ENCODE measurements around the gene MPDU1. TPM values are rescaled to one million over a fixed set of nuclear protein-coding genes. Genes with fewer than 3 reads are reported as not detected.

Gene MPDU1
- total RNA-seq, 3 donors from 2014 or later, result 55.2 to 101 (median 94.5) TPM

DNA sequence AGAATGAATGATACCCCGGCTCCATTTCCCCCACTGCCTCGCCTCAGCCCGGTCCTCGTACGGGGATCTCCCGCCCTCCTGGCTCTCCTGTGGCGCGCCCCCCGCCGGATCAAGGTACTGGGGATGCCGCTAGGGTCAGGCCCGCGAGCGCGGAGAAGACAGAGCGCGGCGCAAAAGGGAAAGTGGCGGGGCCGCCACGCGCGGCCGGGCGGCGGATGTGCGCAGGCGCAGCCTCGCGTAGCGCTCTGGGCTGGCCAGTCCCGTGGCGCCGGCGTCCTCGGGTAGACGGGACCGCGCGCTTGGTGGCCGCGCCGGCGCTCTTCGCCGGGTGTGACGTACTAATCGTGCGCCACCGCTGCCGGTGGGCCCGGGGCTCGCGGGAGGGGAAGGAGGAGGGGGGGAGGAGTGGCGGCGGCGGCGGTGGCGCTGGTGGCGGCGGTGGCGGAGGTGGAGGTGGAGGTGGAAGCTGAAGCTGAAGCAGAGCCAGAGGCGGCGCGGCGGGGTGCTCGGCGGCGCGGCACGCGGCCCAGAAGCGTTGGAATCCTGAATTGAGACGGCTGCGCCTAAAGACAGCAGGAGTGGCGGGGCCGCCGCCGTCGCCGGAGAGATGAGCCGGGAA, 22.0 kb upstream of the MPDU1 start, which contains the start of gene SENP3:
SENP3 (plus strand) TSS at position 331 of the 619 bp plus-strand sequence. CDS start 1,158 bp downstream, outside the sequence.
- TF ChIP-seq, protein P1, sequence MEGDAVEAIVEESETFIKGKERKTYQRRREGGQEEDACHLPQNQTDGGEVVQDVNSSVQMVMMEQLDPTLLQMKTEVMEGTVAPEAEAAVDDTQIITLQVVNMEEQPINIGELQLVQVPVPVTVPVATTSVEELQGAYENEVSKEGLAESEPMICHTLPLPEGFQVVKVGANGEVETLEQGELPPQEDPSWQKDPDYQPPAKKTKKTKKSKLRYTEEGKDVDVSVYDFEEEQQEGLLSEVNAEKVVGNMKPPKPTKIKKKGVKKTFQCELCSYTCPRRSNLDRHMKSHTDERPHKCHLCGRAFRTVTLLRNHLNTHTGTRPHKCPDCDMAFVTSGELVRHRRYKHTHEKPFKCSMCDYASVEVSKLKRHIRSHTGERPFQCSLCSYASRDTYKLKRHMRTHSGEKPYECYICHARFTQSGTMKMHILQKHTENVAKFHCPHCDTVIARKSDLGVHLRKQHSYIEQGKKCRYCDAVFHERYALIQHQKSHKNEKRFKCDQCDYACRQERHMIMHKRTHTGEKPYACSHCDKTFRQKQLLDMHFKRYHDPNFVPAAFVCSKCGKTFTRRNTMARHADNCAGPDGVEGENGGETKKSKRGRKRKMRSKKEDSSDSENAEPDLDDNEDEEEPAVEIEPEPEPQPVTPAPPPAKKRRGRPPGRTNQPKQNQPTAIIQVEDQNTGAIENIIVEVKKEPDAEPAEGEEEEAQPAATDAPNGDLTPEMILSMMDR (IDR thresholded peaks at IDR 0.05), result no peak
- Histone ChIP-seq H3K4me1 (ENCODE audit: low read depth) (peaks cover 49% of the 10 kb centered on the region), H3K36me3 (ENCODE audit: low read depth) (peaks cover 5% of the 10 kb centered on the region), H3K4me3 (peak within 1 kb of the TSS; percentile 72), H3K9me3 (no peaks in the 10 kb centered on the region)
- DNase-seq, result peak; percentile 90 to 94 (median 93)
- ATAC-seq, result peak; percentile 70
- intact Hi-C loops (cut with DNase I, micrococcal nuclease), result loop anchor here in 1 of 2 donors (2.0 to 5.0 kb wide), 2 partner anchors 49 to 127 kb away; partner anchors contain the start of gene TMEM102

DNA sequence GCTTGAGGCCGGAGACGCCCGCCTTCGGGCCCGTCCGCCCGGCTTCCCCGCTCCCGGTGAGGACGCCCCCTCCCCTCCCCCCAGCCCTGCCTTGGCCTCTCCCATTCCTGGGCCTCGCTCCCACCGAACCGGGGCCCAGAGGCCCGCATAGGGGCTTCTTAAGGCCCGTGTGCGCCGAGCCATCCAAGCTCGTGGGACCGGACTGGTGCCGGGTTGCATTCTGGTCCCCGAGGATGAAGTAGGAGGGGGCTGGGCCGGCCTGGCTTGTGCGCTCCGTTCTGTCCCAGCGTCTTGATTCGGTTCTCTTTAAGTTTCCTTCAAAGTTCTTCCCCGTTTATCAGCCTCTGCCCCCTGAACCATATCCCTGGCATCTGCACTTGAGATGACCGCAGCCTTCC, 21.4 kb upstream of the MPDU1 start:
- H3K4me1 ChIP-seq (ENCODE audit: low read depth), result peaks cover 49% of the 10 kb centered on the region
- intact Hi-C loops (cut with DNase I, micrococcal nuclease), result loop anchor here in 1 of 2 donors (5.0 kb wide), 1 partner anchor 50 kb away; no protein-coding TSS in a partner anchor
- H3K4me3 ChIP-seq, result peak overlapping the region; percentile 72
- no peak for ATAC-seq
- H3K9me3 ChIP-seq, result no peaks in the 10 kb centered on the region
- TF ChIP-seq, protein P1 (IDR thresholded peaks at IDR 0.05), result no peak
- DNase-seq, result no peak
- peaks cover 5% of the 10 kb centered on the region for H3K36me3 ChIP-seq (ENCODE audit: low read depth)

DNA sequence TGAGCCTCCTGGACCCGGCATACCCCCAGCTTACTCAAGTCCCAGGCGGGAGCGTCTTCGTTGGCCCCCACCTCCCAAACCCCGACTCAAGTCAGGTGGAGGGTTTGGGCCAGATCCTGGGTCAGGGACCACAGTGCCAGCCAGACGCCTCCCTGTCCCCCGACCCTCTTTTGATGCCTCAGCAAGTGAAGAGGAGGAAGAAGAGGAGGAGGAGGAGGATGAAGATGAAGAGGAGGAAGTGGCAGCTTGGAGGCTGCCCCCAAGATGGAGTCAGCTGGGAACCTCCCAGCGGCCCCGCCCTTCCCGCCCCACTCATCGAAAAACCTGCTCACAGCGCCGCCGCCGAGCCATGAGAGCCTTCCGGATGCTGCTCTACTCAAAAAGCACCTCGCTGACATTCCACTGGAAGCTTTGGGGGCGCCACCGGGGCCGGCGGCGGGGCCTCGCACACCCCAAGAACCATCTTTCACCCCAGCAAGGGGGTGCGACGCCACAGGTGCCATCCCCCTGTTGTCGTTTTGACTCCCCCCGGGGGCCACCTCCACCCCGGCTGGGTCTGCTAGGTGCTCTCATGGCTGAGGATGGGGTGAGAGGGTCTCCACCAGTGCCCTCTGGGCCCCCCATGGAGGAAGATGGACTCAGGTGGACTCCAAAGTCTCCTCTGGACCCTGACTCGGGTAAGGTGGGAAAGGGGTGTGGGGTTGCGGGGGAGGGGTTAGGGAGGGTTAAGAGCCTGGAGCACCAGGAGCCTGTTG, 20.4 kb upstream of the MPDU1 start:
- Histone ChIP-seq H3K9me3 (no peaks in the 10 kb centered on the region), H3K4me1 (ENCODE audit: low read depth) (peaks cover 39% of the 10 kb centered on the region), H3K36me3 (ENCODE audit: low read depth) (peaks cover 5% of the 10 kb centered on the region), H3K4me3 (no peak overlapping the region)
- DNase-seq (peak in 1 of 3 donors; percentile 14), ATAC-seq (no peak)
- TF ChIP-seq, protein P1 (IDR thresholded peaks at IDR 0.05), result no peak
- intact Hi-C loops (cut with DNase I, micrococcal nuclease), result loop anchor here in 1 of 2 donors (5.0 kb wide), 1 partner anchor 51 kb away; no protein-coding TSS in a partner anchor

DNA sequence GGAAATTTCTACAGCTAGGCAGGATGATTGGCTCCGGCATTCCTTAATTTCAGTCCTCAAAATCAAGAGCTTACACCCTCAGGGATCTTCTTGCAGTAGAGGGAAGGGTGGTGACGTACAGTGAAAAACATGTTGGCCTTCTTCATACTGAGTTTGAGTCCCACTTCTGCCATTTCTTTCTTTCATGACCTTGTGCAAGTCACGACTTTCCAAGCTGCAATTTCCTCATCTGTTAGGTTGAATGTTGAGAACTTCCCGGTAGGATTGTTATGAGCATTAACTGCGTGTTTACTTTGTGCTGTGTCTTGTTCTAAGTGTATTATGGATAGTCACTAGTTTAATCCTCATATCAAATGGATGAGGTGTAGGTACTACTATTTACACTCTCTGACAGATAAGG, 14.1 kb upstream of the MPDU1 start:
- Histone ChIP-seq H3K9me3 (no peaks in the 10 kb centered on the region), H3K4me3 (no peak overlapping the region), H3K36me3 (ENCODE audit: low read depth) (peaks cover 9% of the 10 kb centered on the region), H3K4me1 (ENCODE audit: low read depth) (peaks cover 12% of the 10 kb centered on the region)
- intact Hi-C loops (cut with DNase I, micrococcal nuclease), result no loop called here
- TF ChIP-seq, protein P1 (IDR thresholded peaks at IDR 0.05), result no peak
- DNase-seq (no peak), ATAC-seq (no peak)

DNA sequence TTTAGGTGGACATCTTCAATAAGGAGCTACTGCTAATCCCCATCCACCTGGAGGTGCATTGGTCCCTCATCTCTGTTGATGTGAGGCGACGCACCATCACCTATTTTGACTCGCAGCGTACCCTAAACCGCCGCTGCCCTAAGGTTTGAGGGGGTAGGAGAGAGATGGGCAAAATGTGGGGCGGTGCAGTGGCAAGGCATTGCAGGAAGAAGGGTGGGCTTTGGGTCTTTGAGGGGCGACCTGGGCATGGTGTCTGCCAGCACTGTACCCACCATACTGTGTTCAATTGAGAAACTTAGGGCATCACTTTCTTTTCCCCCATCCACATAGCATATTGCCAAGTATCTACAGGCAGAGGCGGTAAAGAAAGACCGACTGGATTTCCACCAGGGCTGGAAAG, 13.3 kb upstream of the MPDU1 start:
- Histone ChIP-seq H3K9me3 (no peaks in the 10 kb centered on the region), H3K4me1 (ENCODE audit: low read depth) (peaks cover 19% of the 10 kb centered on the region), H3K4me3 (no peak overlapping the region), H3K36me3 (ENCODE audit: low read depth) (peaks cover 10% of the 10 kb centered on the region)
- no peak for ATAC-seq
- DNase-seq, result peak in 1 of 3 donors; percentile 33
- intact Hi-C loops (cut with DNase I, micrococcal nuclease), result no loop called here
- TF ChIP-seq, protein P1 (IDR thresholded peaks at IDR 0.05), result no peak
